SIG-M5 treated with dmso at 0.1 percent for 504 hours (cell line): ENCODE measurements around the gene HS1BP3.

Experiments used
- DNase-seq: peaks from one replicate; lab custom pipeline; 2025; ENCODE audit not compliant: unreplicated experiment; lab: John Stamatoyannopoulos, UW

Gene HS1BP3

GRCh38 chr2:20618886-20619521, 31.9 kb downstream of the HS1BP3 start:
- no peak for DNase-seq

GRCh38 chr2:20618468-20618885, 32.4 kb downstream of the HS1BP3 start:
- DNase-seq, result no peak

- DNase-seq, result peak; percentile 40
These were observed 32.9 kb downstream of the HS1BP3 start for GRCh38 chr2:20617892-20618467.

- no peak for DNase-seq
These were observed 33.8 kb downstream of the HS1BP3 start for GRCh38 chr2:20617081-20617575.

GRCh38 chr2:20616341-20616871, 34.5 kb downstream of the HS1BP3 start:
- DNase-seq, result no peak

GRCh38 chr2:20615466-20616241, 35.2 kb downstream of the HS1BP3 start:
- DNase-seq, result no peak

- DNase-seq, result no peak
These were observed 35.8 kb downstream of the HS1BP3 start for GRCh38 chr2:20615068-20615465.

- DNase-seq, result peak; percentile 53
These were observed 36.5 kb downstream of the HS1BP3 start for GRCh38 chr2:20614201-20615067.

GRCh38 chr2:20612925-20613916, 37.7 kb downstream of the HS1BP3 start:
- DNase-seq, result no peak

GRCh38 chr2:20611844-20612356, 39.0 kb downstream of the HS1BP3 start:
- DNase-seq, result no peak

GRCh38 chr2:20611077-20611843, 39.6 kb downstream of the HS1BP3 start:
- DNase-seq, result no peak

- no peak for DNase-seq
These were observed 40.9 kb downstream of the HS1BP3 start for GRCh38 chr2:20609995-20610357.

- DNase-seq, result no peak
These were observed 41.4 kb downstream of the HS1BP3 start for GRCh38 chr2:20609349-20609994.

GRCh38 chr2:20608666-20609348, 42.1 kb downstream of the HS1BP3 start:
- DNase-seq, result no peak

GRCh38 chr2:20607446-20607845, 43.5 kb downstream of the HS1BP3 start:
- no peak for DNase-seq

- DNase-seq, result no peak
These were observed 44.7 kb downstream of the HS1BP3 start for GRCh38 chr2:20606198-20606597.

- no peak for DNase-seq
These were observed 45.9 kb downstream of the HS1BP3 start for GRCh38 chr2:20604951-20605381.
